Lower leg skin (tissue), 4 donors: ENCODE measurements around the gene MRPS11. TPM values are rescaled to one million over a fixed set of nuclear protein-coding genes. Genes with fewer than 3 reads are reported as not detected.
"Not testable (repeated sequence)": the region's sequence is repeated elsewhere in the genome, so short reads cannot be mapped to it uniquely, and the experiment has no call there.

Source experiments
- DNase-seq, 2 donors: peaks; one replicate each; pipeline ENCODE4 v3.0.0-alpha.2; 2019; ENCODE audit warnings: low spot score in 2 of 2
- H3K4me3 ChIP-seq: fragments of 200-600 bp; sonication (generic); 2 replicates; pipeline ENCODE4 v1.5.1; 2017; ENCODE audit warnings: mild to moderate bottlenecking, low read depth; ENCODE audit not compliant: poor library complexity, severe bottlenecking
- CTCF ChIP-seq, 3 donors: fragments of 450-650 bp; IDR thresholded peaks; one replicate each; pipeline ENCODE4 v1.5.1; 2016; ENCODE audit warnings: antibody characterized with exemption in 3 of 3, mild to moderate bottlenecking in 3 of 3, moderate library complexity in 2 of 3
- POLR2A ChIP-seq, 2 donors: fragments of 450-650 bp; IDR thresholded peaks; one replicate each; pipeline ENCODE4 v1.6.1; 2016 to 2017; ENCODE audit warnings: antibody characterized with exemption in 2 of 2, mild to moderate bottlenecking in 1 of 2, moderate library complexity in 1 of 2
- WGBS, 2 donors: methylation state at CpG; one replicate each; pipeline ENCODE4 v1.1.5; 2018; 5-methylcytosine and 5-hydroxymethylcytosine counted together
- intact Hi-C: fragments of 100-400 bp; cut with DNase I; formaldehyde crosslinking; loops from one replicate; pipeline ENCODE4 v1.15.0; 2023; ENCODE audit warnings: low total_unique reads
- total RNA-seq, 4 donors: library from RNA; depleted of rRNA; stranded (reverse); fragments of >200 nt; gene quantifications; one replicate each; pipeline ENCODE4 v1.1.0, GENCODE V29; 2016

MRPS11 gene
- total RNA-seq, 4 donors from 2014 or later, result 28.4 to 40.0 (median 31.6) TPM

- TF ChIP-seq POLR2A (IDR thresholded peaks at IDR 0.05), result no peak
- TF ChIP-seq CTCF (IDR thresholded peaks at IDR 0.05), result no peak
- intact Hi-C loops, result no loop called here
- no peak overlapping the region for H3K4me3 ChIP-seq
- no peak for DNase-seq
Observed at GRCh38 chr15:88509964-88510363, 42.5 kb downstream of the MRPS11 start.

GRCh38 chr15:88511161-88511560, 43.7 kb downstream of the MRPS11 start:
- intact Hi-C loops, result no loop called here
- 93 to 100% methylated on average over 2 of the region's 2 CpGs for WGBS, 2 donors
- TF ChIP-seq CTCF (IDR thresholded peaks at IDR 0.05) (no peak), POLR2A (IDR thresholded peaks at IDR 0.05) (no peak)
- DNase-seq, result no peak
- no peak overlapping the region for H3K4me3 ChIP-seq

GRCh38 chr15:88512078-88512477, 44.6 kb downstream of the MRPS11 start:
- DNase-seq, result no peak
- H3K4me3 ChIP-seq, result no peak overlapping the region
- intact Hi-C loops, result no loop called here
- WGBS, 2 donors, result 79 to 85% methylated on average over 3 of the region's 3 CpGs
- TF ChIP-seq POLR2A (IDR thresholded peaks at IDR 0.05) (no peak), CTCF (IDR thresholded peaks at IDR 0.05) (no peak)

- intact Hi-C loops, result no loop called here
- no peak for TF ChIP-seq POLR2A (IDR thresholded peaks at IDR 0.05)
- TF ChIP-seq CTCF (IDR thresholded peaks at IDR 0.05), result no peak
- H3K4me3 ChIP-seq, result no peak overlapping the region
- 92 to 93% methylated on average over 5 of the region's 5 CpGs for WGBS, 2 donors
- DNase-seq, result no peak
Observed at GRCh38 chr15:88512601-88513000, 45.1 kb downstream of the MRPS11 start.

GRCh38 chr15:88513195-88513594, 45.7 kb downstream of the MRPS11 start:
- intact Hi-C loops, result no loop called here
- no peak for DNase-seq
- no peak for TF ChIP-seq CTCF (IDR thresholded peaks at IDR 0.05)
- no peak for TF ChIP-seq POLR2A (IDR thresholded peaks at IDR 0.05)
- 88 to 92% methylated on average over 5 of the region's 5 CpGs for WGBS, 2 donors
- H3K4me3 ChIP-seq, result no peak overlapping the region

GRCh38 chr15:88518903-88519302, 51.4 kb downstream of the MRPS11 start:
- TF ChIP-seq POLR2A (IDR thresholded peaks at IDR 0.05) (no peak), CTCF (IDR thresholded peaks at IDR 0.05) (no peak)
- intact Hi-C loops, result no loop called here
- 75 to 90% methylated on average over 3 of the region's 3 CpGs for WGBS, 2 donors
- DNase-seq, result no peak
- no peak overlapping the region for H3K4me3 ChIP-seq

GRCh38 chr15:88524094-88524493, 56.6 kb downstream of the MRPS11 start:
- intact Hi-C loops, H3K4me3 ChIP-seq, DNase-seq: not testable (repeated sequence)
- 96% methylated on average over 8 to 12 of the region's 23 CpGs for WGBS, 2 donors
